A673 (cell line): ENCODE results near the gene LTF. TPM values are rescaled to one million over a fixed set of nuclear protein-coding genes. Genes with fewer than 3 reads are reported as not detected.

ENCODE experiments used
- BruUV-seq: library from RNA; stranded (reverse); fragments of 400-500 nt; replicated peaks from 2 replicates; lab custom pipeline; 2021; lab: Mats Ljungman, UMichigan
- CTCF ChIA-PET: fragments of 300-600 bp; sonication (Branson Sonifier 250); formaldehyde crosslinking; loops from one replicate; lab custom pipeline; 2022; ENCODE audit warnings: antibody characterized with exemption; lab: Charles Lee
- POLR2A ChIA-PET: fragments of 300-600 bp; sonication (Branson Sonifier 250); formaldehyde crosslinking; loops from one replicate; lab custom pipeline; 2022; ENCODE audit warnings: antibody characterized with exemption; ENCODE audit not compliant: low non-redundant PET; lab: Charles Lee
- DNase-seq: peaks from one replicate; pipeline ENCODE4 v3.0.0-alpha.2; 2015; ENCODE audit warnings: low spot score
- H3K27ac ChIP-seq: fragments of 200-600 bp; sonication (generic); 2 replicates; pipeline ENCODE4 v1.5.1; 2016; ENCODE audit warnings: mixed run types, low read depth, mild to moderate bottlenecking, mixed read lengths, antibody characterized with exemption, low read length; ENCODE audit not compliant: poor library complexity, severe bottlenecking
- H3K27me3 ChIP-seq: fragments of 200-600 bp; sonication (generic); replicated peaks from 2 replicates; pipeline ENCODE4 v1.6.1; 2017; ENCODE audit warnings: mixed run types, low read depth, mild to moderate bottlenecking, mixed read lengths, antibody characterized with exemption, low read length; ENCODE audit not compliant: insufficient read depth, poor library complexity
- H3K36me3 ChIP-seq: fragments of 200-600 bp; sonication (generic); 2 replicates; pipeline ENCODE4 v1.6.1; 2016; ENCODE audit warnings: mixed run types, mild to moderate bottlenecking, mixed read lengths, antibody characterized with exemption, low read length; ENCODE audit not compliant: insufficient read depth, poor library complexity, severe bottlenecking
- H3K4me1 ChIP-seq: fragments of 200-600 bp; sonication (generic); 2 replicates; pipeline ENCODE4 v1.6.1; 2017; ENCODE audit warnings: mixed run types, mild to moderate bottlenecking, mixed read lengths, antibody characterized with exemption, low read length; ENCODE audit not compliant: insufficient read depth, poor library complexity, severe bottlenecking
- H3K4me3 ChIP-seq: fragments of 200-600 bp; sonication (generic); 2 replicates; pipeline ENCODE4 v1.5.1; 2016; ENCODE audit warnings: low read depth, mixed run types, mild to moderate bottlenecking, mixed read lengths, low read length; ENCODE audit not compliant: poor library complexity, severe bottlenecking
- H3K9me3 ChIP-seq: fragments of 200-600 bp; sonication (generic); 2 replicates; pipeline ENCODE4 v1.6.1; 2016; ENCODE audit warnings: mixed run types, low read depth, mild to moderate bottlenecking, mixed read lengths, antibody characterized with exemption, low read length; ENCODE audit not compliant: poor library complexity, severe bottlenecking
- EZH2 ChIP-seq: fragments of 200-600 bp; sonication (generic); IDR thresholded peaks from 2 replicates; pipeline ENCODE4 v1.6.1; 2017; ENCODE audit warnings: borderline replicate concordance, low read depth, mild to moderate bottlenecking, mixed read lengths, antibody characterized with exemption, low read length; ENCODE audit not compliant: poor library complexity, severe bottlenecking
- intact Hi-C: fragments of 100-400 bp; cut with micrococcal nuclease; formaldehyde crosslinking; loops from one replicate; pipeline ENCODE4 v1.10.0; 2022; ENCODE audit not compliant: unreplicated experiment
- total RNA-seq: library from RNA; stranded (reverse); gene quantifications from 2 replicates; pipeline ENCODE4 v1.2.3, GENCODE V29; 2021
- TF ChIP-seq, protein P1 (sequence below): fragments of 300-800, 200-600 bp; sonication (generic); conservative IDR thresholded peaks from 2 replicates; pipeline ENCODE4 v1.5.1; 2017; ENCODE audit warnings: low read depth, mild to moderate bottlenecking, antibody characterized with exemption, low read length, moderate library complexity, mixed read lengths

Gene LTF
- total RNA-seq, 1 experiment from 2014 or later: not detected

DNA sequence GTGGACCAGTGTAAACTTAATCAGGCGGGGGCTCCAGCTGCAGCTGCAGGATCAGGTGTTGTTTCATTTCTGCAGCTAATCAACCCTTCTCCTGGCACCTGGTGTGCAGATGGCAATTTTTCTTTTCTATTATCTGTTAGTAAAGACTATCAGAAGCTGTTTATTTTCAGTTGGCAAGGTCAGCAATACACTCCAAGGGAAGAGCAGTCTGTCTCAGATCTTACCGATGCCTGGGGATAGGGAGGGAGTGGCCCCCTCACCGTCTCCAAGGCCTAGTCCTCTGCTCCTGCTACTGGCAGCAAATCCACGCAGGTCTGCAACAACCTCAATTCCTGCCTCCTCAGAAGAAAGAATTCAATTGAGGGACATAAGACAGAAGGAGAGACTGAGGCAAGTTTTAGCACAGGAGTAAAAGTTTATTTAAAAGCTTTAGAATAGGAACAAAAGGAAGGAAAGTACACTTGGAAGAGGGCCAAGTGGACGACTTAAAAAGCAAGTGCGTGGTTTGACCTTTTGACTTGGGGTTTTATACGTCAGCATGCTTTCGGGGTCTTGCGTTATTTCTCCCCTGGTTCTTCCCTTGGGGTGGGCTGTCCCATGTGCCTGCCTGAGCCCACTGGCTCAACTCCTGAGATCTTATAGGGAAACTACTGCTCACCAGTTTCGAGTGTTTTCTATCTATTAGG, 48.4 kb downstream of the LTF start:
- ChIA-PET CTCF (no interaction called here), POLR2A (no interaction called here)
- TF ChIP-seq, protein P1, sequence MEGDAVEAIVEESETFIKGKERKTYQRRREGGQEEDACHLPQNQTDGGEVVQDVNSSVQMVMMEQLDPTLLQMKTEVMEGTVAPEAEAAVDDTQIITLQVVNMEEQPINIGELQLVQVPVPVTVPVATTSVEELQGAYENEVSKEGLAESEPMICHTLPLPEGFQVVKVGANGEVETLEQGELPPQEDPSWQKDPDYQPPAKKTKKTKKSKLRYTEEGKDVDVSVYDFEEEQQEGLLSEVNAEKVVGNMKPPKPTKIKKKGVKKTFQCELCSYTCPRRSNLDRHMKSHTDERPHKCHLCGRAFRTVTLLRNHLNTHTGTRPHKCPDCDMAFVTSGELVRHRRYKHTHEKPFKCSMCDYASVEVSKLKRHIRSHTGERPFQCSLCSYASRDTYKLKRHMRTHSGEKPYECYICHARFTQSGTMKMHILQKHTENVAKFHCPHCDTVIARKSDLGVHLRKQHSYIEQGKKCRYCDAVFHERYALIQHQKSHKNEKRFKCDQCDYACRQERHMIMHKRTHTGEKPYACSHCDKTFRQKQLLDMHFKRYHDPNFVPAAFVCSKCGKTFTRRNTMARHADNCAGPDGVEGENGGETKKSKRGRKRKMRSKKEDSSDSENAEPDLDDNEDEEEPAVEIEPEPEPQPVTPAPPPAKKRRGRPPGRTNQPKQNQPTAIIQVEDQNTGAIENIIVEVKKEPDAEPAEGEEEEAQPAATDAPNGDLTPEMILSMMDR: no peak
- no peak for TF ChIP-seq EZH2
- Histone ChIP-seq H3K9me3 (no peaks in the 10 kb centered on the region), H3K27me3 (no peaks in the 10 kb centered on the region), H3K36me3 (no peaks in the 10 kb centered on the region), H3K4me1 (no peaks in the 10 kb centered on the region), H3K27ac (no peak overlapping the region), H3K4me3 (no peak overlapping the region)
- no TSS peak for BruUV-seq
- DNase-seq: no peak
- intact Hi-C loops: no loop called here

DNA sequence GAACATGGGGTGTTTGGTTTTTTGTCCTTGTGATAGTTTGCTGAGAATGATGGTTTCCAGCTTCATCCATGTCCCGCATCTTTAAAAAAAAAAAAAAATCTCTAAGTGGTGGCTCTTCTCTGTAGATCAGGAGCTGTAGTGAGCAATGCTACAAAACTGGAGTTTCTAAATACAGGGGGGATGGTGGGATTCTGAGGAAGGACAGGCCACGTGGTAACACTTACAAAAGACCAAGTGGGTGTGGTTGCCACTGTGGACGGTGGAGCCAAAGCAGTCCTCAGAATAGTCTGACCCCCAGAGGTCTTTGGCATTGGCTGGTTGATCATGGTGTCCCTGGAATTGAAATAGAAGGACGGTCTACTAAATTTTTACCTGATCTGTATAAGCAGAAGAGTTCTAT, 50.0 kb downstream of the LTF start:
- H3K27ac ChIP-seq: no peak overlapping the region
- DNase-seq: no peak
- no peak overlapping the region for H3K4me3 ChIP-seq
- H3K36me3 ChIP-seq: no peaks in the 10 kb centered on the region
- ChIA-PET CTCF (no interaction called here), POLR2A (no interaction called here)
- intact Hi-C loops: no loop called here
- BruUV-seq: no TSS peak
- H3K27me3 ChIP-seq: no peaks in the 10 kb centered on the region
- H3K9me3 ChIP-seq: no peaks in the 10 kb centered on the region
- no peaks in the 10 kb centered on the region for H3K4me1 ChIP-seq
- TF ChIP-seq EZH2: no peak
- TF ChIP-seq, protein P1: no peak

DNA sequence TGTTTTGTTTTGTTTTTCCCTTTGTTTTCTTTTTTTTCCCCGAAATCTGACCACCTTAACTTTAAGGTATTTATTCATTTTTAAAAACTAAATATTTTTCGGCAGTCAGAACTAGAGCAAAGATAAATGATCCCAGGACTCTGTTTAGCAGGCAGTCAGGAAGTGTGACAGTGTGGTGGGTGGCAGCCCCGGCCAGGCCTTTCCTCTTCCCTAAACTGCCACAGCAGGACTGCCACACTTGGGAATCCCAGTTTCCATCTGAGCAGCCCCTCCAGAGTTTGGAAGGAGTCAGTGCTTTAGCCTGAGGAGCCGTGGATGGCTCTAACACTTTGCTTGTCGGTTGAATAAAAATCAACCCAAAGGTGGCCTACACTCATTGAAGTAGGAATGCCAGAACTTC, 50.8 kb downstream of the LTF start:
- BruUV-seq: no TSS peak
- intact Hi-C loops: no loop called here

More for the DNA sequence above, 50.8 kb downstream of the LTF start:
- no peaks in the 10 kb centered on the region for H3K4me1 ChIP-seq
- DNase-seq: no peak
- TF ChIP-seq EZH2: no peak
- TF ChIP-seq, protein P1: no peak
- ChIA-PET CTCF (no interaction called here), POLR2A (no interaction called here)
- H3K9me3 ChIP-seq: no peaks in the 10 kb centered on the region
- H3K27ac ChIP-seq: no peak overlapping the region
- H3K36me3 ChIP-seq: no peaks in the 10 kb centered on the region
- H3K4me3 ChIP-seq: no peak overlapping the region
- H3K27me3 ChIP-seq: no peaks in the 10 kb centered on the region
